K562 (cell line): ENCODE results near the gene RMC1.

Source experiments
- CTCF ChIP-seq, 3 experiments: IDR thresholded peaks in 2 of 3; conservative IDR thresholded peaks in 1 of 3; 2 replicates each; pipeline ENCODE4 v1.5.1; 2011 to 2012; ENCODE audit warnings: low read length in 3 of 3, mild to moderate bottlenecking in 3 of 3, control low read depth in 2 of 3, improper control_type of control experiment in 1 of 3, inconsistent platforms in 1 of 3, low read depth in 1 of 3, mixed read lengths in 1 of 3, moderate library complexity in 1 of 3; ENCODE audit not compliant: insufficient read depth in 2 of 3
- NRF1 ChIP-seq, 2 experiments: fragments of 450-650 bp; IDR thresholded peaks in 1 of 2; conservative IDR thresholded peaks in 1 of 2; 2 replicates each; pipeline ENCODE4 v1.6.1; 2014; ENCODE audit warnings: mild to moderate bottlenecking in 2 of 2
- POLR2A ChIP-seq: fragments of 450-650 bp; conservative IDR thresholded peaks from 2 replicates; pipeline ENCODE4 v1.6.1; 2016
- USF2 ChIP-seq: sonication (generic); formaldehyde crosslinking; IDR thresholded peaks from 2 replicates; pipeline ENCODE4 v1.5.0; 2020; ENCODE audit warnings: missing genetic modification reagents
- ZC3H11A ChIP-seq: IDR thresholded peaks from 2 replicates; pipeline ENCODE4 v1.6.1; 2012; ENCODE audit warnings: low read depth, low read length, improper control_type of control experiment
- ZC3H4 ChIP-seq: sonication (generic); formaldehyde crosslinking; IDR thresholded peaks from 2 replicates; pipeline ENCODE4 v1.9.0; 2021; ENCODE audit warnings: missing genetic modification reagents, borderline replicate concordance
- ZNF232 ChIP-seq: sonication (generic); formaldehyde crosslinking; IDR thresholded peaks from 2 replicates; pipeline ENCODE4 v1.8.0; 2022; ENCODE audit warnings: mild to moderate bottlenecking, missing genetic modification reagents
- ZNF24 ChIP-seq: fragments of 450-650 bp; IDR thresholded peaks from 2 replicates; pipeline ENCODE4 v1.6.1; 2016

GRCh38 chr18:23487738-23488570, 15.4 kb upstream of the RMC1 start:
- TF ChIP-seq NRF1 (conservative IDR thresholded peaks at IDR 0.05 in 1 of 2, IDR thresholded peaks at IDR 0.05 in 1 of 2) = peak in 1 of 2 experiments; percentile 20; a peak in 2 of 4 replicates
- 0 out of 6 replicates have a peak, but pooled peaks of 1 of the 3 experiments have one; percentile 1 for TF ChIP-seq CTCF (IDR thresholded peaks at IDR 0.05 in 2 of 3, conservative IDR thresholded peaks at IDR 0.05 in 1 of 3; ENCODE audit: insufficient read depth in 2 of 3, low read depth in 1 of 3, low read length in 3 of 3)
- no peak for TF ChIP-seq ZNF232 (CRISPR knock-in tag)
- peak; percentile 55; the same call in 1 of the 2 replicates for TF ChIP-seq ZC3H4 (CRISPR knock-in tag)
- TF ChIP-seq POLR2A = peak; percentile 3; the same call in 1 of the 2 replicates
- TF ChIP-seq ZC3H11A = no peak
- TF ChIP-seq USF2 (CRISPR knock-in tag) = no peak
- peak; percentile 7; the same call in 1 of the 2 replicates for TF ChIP-seq ZNF24
